ENCODE results near the gene AGAP9. TPM values are rescaled to one million over a fixed set of nuclear protein-coding genes. Genes with fewer than 3 reads are reported as not detected.
A peak's percentile ranks its signal among the peaks of the same experiment; 100 is the strongest.

Gene AGAP9
- total and polyA plus RNA-seq, 2 of the 13 experiments (the other 11 are each of a cell fraction or from before 2014, with no cell fraction given), result 5.1 to 12.0 TPM

DNA sequence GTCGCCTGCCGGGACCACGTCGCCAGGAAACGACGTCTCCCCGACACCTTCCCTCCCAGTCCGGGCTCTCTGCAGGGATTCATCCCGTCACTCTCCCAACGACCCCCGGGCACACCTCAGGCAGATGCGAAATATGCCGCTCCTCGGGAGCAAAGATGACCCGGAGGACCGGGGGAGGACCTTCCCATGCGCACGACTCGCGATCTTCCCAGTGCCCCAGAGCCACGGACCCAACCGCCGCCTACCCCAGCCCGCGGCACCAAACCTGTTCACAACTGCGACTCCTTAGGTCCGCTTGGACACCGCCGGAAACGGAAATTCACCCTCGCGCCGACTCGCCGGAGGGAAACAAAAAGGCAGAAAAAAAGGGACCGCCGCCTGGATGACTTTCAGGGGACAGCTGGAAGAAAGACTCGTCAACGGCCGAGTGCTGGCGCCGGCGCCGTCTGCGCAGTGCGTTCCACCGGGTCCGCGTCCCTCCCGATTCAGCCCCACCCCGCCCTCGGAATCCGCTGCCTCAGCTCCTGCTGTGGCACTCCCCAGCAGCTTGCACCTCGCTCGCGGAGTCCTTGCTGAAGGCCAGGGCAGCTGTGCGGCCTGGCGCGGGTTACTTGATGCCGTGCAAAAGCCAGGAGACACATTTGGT is 29.9 kb upstream of the AGAP9 start (continued):
- TF ChIP-seq ZNF747 (CRISPR knock-in tag; IDR thresholded peaks at IDR 0.05; ENCODE audit: borderline replicate concordance) (0 out of 2 replicates have a peak, but pooled peaks have one; percentile 56), ZBTB38 (CRISPR knock-in tag; IDR thresholded peaks at IDR 0.05) (peak; percentile 47; the same call in 1 of the 2 replicates), ZNF605 (CRISPR knock-in tag; IDR thresholded peaks at IDR 0.05) (peak; percentile 51; the same call in 1 of the 2 replicates), ASH2L (IDR thresholded peaks at IDR 0.05; ENCODE audit: insufficient read length, low read depth, low read length) (peak; percentile 69), ZNF317 (CRISPR knock-in tag; IDR thresholded peaks at IDR 0.05) (0 out of 2 replicates have a peak, but pooled peaks have one; percentile 20), POLR2A (IDR thresholded peaks at IDR 0.05; ENCODE audit: insufficient read depth in 1 of 2, low read depth in 2 of 2, low read length in 2 of 2) (peak; percentile 55 to 75; a peak in 3 of 4 replicates), SIN3A (IDR thresholded peaks at IDR 0.05; ENCODE audit: borderline replicate concordance, low read depth, low read length) (0 out of 2 replicates have a peak, but pooled peaks have one; percentile 35), FOXK1 (CRISPR knock-in tag; IDR thresholded peaks at IDR 0.05; ENCODE audit: borderline replicate concordance, low read depth) (peak; percentile 32; the same call in 1 of the 2 replicates), PHF21A (CRISPR knock-in tag; IDR thresholded peaks at IDR 0.05) (peak; percentile 40; the same call in 1 of the 2 replicates), ZNF350 (CRISPR knock-in tag; IDR thresholded peaks at IDR 0.05; ENCODE audit: borderline replicate concordance, low read depth) (peak; percentile 68; the same call in 1 of the 2 replicates), GATAD1 (CRISPR knock-in tag; IDR thresholded peaks at IDR 0.05) (peak; percentile 94), CBX5 (CRISPR knock-in tag; IDR thresholded peaks at IDR 0.05; ENCODE audit: borderline replicate concordance) (peak; percentile 48; the same call in 1 of the 2 replicates), ZFX (CRISPR knock-in tag; IDR thresholded peaks at IDR 0.05; ENCODE audit: low read depth) (peak; percentile 63), POLR2AphosphoS5 (IDR thresholded peaks at IDR 0.05; ENCODE audit: low read depth, low read length) (peak; percentile 76)
- TF ChIP-seq, protein P1, sequence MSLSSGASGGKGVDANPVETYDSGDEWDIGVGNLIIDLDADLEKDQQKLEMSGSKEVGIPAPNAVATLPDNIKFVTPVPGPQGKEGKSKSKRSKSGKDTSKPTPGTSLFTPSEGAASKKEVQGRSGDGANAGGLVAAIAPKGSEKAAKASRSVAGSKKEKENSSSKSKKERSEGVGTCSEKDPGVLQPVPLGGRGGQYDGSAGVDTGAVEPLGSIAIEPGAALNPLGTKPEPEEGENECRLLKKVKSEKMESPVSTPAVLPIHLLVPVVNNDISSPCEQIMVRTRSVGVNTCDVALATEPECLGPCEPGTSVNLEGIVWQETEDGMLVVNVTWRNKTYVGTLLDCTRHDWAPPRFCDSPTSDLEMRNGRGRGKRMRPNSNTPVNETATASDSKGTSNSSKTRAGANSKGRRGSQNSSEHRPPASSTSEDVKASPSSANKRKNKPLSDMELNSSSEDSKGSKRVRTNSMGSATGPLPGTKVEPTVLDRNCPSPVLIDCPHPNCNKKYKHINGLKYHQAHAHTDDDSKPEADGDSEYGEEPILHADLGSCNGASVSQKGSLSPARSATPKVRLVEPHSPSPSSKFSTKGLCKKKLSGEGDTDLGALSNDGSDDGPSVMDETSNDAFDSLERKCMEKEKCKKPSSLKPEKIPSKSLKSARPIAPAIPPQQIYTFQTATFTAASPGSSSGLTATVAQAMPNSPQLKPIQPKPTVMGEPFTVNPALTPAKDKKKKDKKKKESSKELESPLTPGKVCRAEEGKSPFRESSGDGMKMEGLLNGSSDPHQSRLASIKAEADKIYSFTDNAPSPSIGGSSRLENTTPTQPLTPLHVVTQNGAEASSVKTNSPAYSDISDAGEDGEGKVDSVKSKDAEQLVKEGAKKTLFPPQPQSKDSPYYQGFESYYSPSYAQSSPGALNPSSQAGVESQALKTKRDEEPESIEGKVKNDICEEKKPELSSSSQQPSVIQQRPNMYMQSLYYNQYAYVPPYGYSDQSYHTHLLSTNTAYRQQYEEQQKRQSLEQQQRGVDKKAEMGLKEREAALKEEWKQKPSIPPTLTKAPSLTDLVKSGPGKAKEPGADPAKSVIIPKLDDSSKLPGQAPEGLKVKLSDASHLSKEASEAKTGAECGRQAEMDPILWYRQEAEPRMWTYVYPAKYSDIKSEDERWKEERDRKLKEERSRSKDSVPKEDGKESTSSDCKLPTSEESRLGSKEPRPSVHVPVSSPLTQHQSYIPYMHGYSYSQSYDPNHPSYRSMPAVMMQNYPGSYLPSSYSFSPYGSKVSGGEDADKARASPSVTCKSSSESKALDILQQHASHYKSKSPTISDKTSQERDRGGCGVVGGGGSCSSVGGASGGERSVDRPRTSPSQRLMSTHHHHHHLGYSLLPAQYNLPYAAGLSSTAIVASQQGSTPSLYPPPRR (CRISPR knock-in tag; IDR thresholded peaks at IDR 0.05; ENCODE audit: borderline replicate concordance), result peak; percentile 26; the same call in 1 of the 2 replicates
- TF ChIP-seq, protein P2, sequence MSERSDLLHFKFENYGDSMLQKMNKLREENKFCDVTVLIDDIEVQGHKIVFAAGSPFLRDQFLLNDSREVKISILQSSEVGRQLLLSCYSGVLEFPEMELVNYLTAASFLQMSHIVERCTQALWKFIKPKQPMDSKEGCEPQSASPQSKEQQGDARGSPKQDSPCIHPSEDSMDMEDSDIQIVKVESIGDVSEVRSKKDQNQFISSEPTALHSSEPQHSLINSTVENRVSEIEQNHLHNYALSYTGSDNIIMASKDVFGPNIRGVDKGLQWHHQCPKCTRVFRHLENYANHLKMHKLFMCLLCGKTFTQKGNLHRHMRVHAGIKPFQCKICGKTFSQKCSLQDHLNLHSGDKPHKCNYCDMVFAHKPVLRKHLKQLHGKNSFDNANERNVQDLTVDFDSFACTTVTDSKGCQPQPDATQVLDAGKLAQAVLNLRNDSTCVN (CRISPR knock-in tag; IDR thresholded peaks at IDR 0.05; ENCODE audit: borderline replicate concordance), result 0 out of 2 replicates have a peak, but pooled peaks have one; percentile 24

Data from HepG2 (cell line).